Bronchial epithelial cell (primary cell): ENCODE data around the gene SAMHD1. TPM values are rescaled to one million over a fixed set of nuclear protein-coding genes. Genes with fewer than 3 reads are reported as not detected.

Source experiments
- DNase-seq: peaks from one replicate; pipeline ENCODE4 v3.0.0-alpha.2; 2010; ENCODE audit warnings: low read depth
- FAIRE-seq: peaks from 2 replicates; lab custom pipeline; 2011; peaks lifted over from hg19 to GRCh38; lab: Jason Lieb, UNC
- H3K27me3 ChIP-seq: 2 replicates; pipeline ENCODE4 v1.5.1; 2011; ENCODE audit warnings: low read length; ENCODE audit not compliant: control insufficient read depth, insufficient read depth
- H3K36me3 ChIP-seq: 2 replicates; pipeline ENCODE4 v1.5.1; 2011; ENCODE audit warnings: low read length; ENCODE audit not compliant: control insufficient read depth, insufficient read depth
- H3K4me3 ChIP-seq: 2 replicates; pipeline ENCODE4 v1.5.1; 2011; ENCODE audit warnings: mild to moderate bottlenecking, low read depth, low read length, control low read depth
- CTCF ChIP-seq: IDR thresholded peaks from 2 replicates; pipeline ENCODE4 v1.5.1; 2011; ENCODE audit warnings: mild to moderate bottlenecking, moderate library complexity, low read length, control low read depth, inconsistent platforms; ENCODE audit not compliant: insufficient read depth, severe bottlenecking
- total RNA-seq: library from RNA; depleted of rRNA; stranded (reverse); fragments of >200 nt; gene quantifications from 2 replicates; pipeline ENCODE4 v1.2.1, GENCODE V29; 2014

Gene SAMHD1
- total RNA-seq, 1 donor from 2014 or later: 1.8 TPM

- DNase-seq (no peak), FAIRE-seq (no peak)
- Histone ChIP-seq H3K4me3 (no peak overlapping the region), H3K27me3 (no peaks in the 10 kb centered on the region), H3K36me3 (no peaks in the 10 kb centered on the region)
- no peak for TF ChIP-seq CTCF
Measured at GRCh38 chr20:36866681-36867495, 84.6 kb downstream of the SAMHD1 start.

- Histone ChIP-seq H3K27me3 (no peaks in the 10 kb centered on the region), H3K4me3 (no peak overlapping the region), H3K36me3 (no peaks in the 10 kb centered on the region)
- no peak for TF ChIP-seq CTCF
- FAIRE-seq (no peak), DNase-seq (no peak)
Measured at GRCh38 chr20:36866164-36866563, 85.3 kb downstream of the SAMHD1 start.

- no peaks in the 10 kb centered on the region for H3K36me3 ChIP-seq
- FAIRE-seq (no peak), DNase-seq (no peak)
- H3K4me3 ChIP-seq: no peak overlapping the region
- no peaks in the 10 kb centered on the region for H3K27me3 ChIP-seq
- no peak for TF ChIP-seq CTCF
Measured at GRCh38 chr20:36865861-36866149, 85.7 kb downstream of the SAMHD1 start.

- Histone ChIP-seq H3K27me3 (no peaks in the 10 kb centered on the region), H3K36me3 (no peaks in the 10 kb centered on the region), H3K4me3 (no peak overlapping the region)
- FAIRE-seq: no peak
- no peak for TF ChIP-seq CTCF
- no peak for DNase-seq
Measured at GRCh38 chr20:36865076-36865860, 86.2 kb downstream of the SAMHD1 start.

GRCh38 chr20:36862857-36863668 is 88.4 kb downstream of the SAMHD1 start:
- no peak for FAIRE-seq
- no peak for DNase-seq
- Histone ChIP-seq H3K27me3 (no peaks in the 10 kb centered on the region), H3K36me3 (no peaks in the 10 kb centered on the region), H3K4me3 (peak overlapping the region; percentile 49)
- no peak for TF ChIP-seq CTCF
